Cardiac fibroblast (primary cell): ENCODE results near the gene ACOXL.
A peak's percentile ranks its signal among the peaks of the same experiment; 100 is the strongest.

Experiments used
- DNase-seq, 2 donors: peaks; one replicate each; pipeline versions ENCODE4 v3.0.0 to v3.0.0-alpha.2; 2010; ENCODE audit warnings: low read depth in 2 of 2
- H3K4me3 ChIP-seq, 2 donors: replicated peaks in 1 of 2; 1 replicate in 1 of 2; 2 replicates in 1 of 2; pipeline ENCODE4 v1.5.1; 2011; ENCODE audit warnings: low read depth in 2 of 2, low read length in 2 of 2, mild to moderate bottlenecking in 2 of 2, moderate library complexity in 1 of 2
- TF ChIP-seq, protein P1 (sequence below): IDR thresholded peaks from one replicate; pipeline ENCODE4 v1.5.1; 2011; ENCODE audit warnings: low read depth, mild to moderate bottlenecking, low read length, inconsistent platforms

ACOXL gene

GRCh38 chr2:111108745-111109271, 376.4 kb downstream of the ACOXL start:
- TF ChIP-seq, protein P1, sequence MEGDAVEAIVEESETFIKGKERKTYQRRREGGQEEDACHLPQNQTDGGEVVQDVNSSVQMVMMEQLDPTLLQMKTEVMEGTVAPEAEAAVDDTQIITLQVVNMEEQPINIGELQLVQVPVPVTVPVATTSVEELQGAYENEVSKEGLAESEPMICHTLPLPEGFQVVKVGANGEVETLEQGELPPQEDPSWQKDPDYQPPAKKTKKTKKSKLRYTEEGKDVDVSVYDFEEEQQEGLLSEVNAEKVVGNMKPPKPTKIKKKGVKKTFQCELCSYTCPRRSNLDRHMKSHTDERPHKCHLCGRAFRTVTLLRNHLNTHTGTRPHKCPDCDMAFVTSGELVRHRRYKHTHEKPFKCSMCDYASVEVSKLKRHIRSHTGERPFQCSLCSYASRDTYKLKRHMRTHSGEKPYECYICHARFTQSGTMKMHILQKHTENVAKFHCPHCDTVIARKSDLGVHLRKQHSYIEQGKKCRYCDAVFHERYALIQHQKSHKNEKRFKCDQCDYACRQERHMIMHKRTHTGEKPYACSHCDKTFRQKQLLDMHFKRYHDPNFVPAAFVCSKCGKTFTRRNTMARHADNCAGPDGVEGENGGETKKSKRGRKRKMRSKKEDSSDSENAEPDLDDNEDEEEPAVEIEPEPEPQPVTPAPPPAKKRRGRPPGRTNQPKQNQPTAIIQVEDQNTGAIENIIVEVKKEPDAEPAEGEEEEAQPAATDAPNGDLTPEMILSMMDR, result no peak
- no peak for DNase-seq
- no peak overlapping the region for H3K4me3 ChIP-seq

DNA sequence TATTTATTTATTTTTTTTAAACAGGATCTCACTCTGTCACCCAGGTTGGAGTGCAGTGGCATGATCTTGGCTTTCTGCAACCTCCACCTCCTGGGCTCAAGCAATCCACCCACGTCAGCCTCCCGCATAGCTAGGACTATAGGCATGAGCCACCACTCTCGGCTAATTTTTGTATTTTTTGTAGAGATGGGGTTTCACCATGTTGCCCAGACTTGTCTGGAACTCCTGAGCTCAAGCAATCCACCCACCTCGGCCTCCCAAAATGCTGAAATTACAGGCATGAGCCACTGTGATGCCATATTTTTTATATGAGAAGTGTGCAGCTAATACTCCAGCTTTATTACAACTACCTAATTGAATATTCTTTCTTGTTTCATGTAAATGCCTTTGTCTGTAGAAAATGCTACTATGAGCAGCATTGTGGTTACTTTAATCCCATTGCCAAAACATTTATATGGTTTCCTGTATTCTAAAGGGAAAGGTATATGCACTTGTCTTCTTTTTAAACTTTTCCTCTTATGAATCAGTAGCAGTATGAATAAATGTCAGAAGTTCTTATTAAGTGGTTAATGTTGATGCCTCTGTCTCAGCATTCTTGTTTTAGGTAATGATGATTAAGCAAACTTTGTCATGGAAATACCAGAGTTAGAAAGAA, 378.9 kb downstream of the ACOXL start:
- no peak overlapping the region for H3K4me3 ChIP-seq
- no peak for DNase-seq
- TF ChIP-seq, protein P1, result no peak

GRCh38 chr2:111113838-111114237, 381.5 kb downstream of the ACOXL start:
- H3K4me3 ChIP-seq, result no peak overlapping the region
- TF ChIP-seq, protein P1, result no peak
- DNase-seq, result no peak

- DNase-seq, result no peak
- TF ChIP-seq, protein P1, result no peak
- no peak overlapping the region for H3K4me3 ChIP-seq
Measured at GRCh38 chr2:111116011-111116746, 383.8 kb downstream of the ACOXL start.

GRCh38 chr2:111116843-111117597, 384.6 kb downstream of the ACOXL start:
- peak overlapping the region; percentile 46 to 58 for H3K4me3 ChIP-seq

More at GRCh38 chr2:111116843-111117597, 384.6 kb downstream of the ACOXL start:
- TF ChIP-seq, protein P1, result peak; percentile 96
- DNase-seq, result peak; percentile 75 to 82
